ENCODE data around the gene ABHD12.
A peak's percentile ranks its signal among the peaks of the same experiment; 100 is the strongest.
"Not testable (repeated sequence)": the region's sequence is repeated elsewhere in the genome, so short reads cannot be mapped to it uniquely, and the experiment has no call there.

The ABHD12 gene

DNA sequence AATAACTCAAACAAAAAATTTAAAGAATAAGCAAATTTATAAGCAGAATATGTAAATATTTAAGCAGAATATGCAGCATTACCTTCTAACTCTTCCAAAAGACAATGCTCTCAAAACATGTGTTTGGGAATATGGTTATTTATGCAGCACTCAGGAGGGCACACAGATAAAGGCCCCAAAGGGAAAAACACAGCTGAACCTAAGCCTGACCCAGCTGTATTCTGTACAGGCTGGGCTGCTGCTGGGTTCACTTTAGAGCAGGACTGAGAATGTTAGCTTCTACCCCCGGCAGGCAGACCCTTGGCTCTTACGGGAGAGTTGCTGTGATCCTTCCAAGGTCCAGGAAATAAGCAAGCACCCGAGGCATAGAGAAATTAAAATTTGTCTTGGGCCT lies 37.3 kb downstream of the ABHD12 start:
- no peak for DNase-seq

DNA sequence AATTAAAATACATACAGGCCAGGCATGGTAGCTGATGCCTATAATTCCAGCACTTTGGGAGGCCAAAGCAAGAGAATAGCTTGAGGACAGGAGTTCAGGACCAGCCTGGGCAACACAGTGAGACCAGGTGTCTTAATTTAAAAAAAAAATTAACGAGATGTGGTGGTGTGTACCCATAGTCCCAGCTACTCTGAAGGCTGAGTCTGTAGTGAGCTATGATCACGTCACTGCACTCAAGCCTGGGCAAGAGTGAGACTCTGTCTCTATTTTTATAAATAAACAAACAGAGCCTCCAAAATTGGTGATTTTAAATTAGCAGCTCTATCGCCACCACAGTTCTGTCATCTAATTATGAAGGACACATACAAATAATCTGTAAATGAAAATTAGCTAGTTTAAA lies 37.9 kb downstream of the ABHD12 start:
- DNase-seq = no peak

DNA sequence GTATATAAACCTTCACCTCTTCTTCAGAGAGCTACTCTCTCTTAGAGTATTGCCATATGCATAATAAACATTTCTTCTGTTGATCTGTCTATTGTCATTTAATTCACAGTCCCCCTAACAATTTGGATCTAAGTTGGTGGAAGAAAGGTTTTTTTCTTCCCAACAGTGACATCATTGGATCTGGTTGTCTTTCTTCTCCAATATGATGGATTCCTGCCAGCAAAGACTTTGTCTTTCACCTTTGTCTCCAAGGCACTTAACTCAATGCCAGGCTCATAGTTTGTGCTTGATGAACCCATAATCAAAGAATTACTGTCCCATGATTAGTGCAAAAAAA lies 39.6 kb downstream of the ABHD12 start:
- no peak for DNase-seq

DNA sequence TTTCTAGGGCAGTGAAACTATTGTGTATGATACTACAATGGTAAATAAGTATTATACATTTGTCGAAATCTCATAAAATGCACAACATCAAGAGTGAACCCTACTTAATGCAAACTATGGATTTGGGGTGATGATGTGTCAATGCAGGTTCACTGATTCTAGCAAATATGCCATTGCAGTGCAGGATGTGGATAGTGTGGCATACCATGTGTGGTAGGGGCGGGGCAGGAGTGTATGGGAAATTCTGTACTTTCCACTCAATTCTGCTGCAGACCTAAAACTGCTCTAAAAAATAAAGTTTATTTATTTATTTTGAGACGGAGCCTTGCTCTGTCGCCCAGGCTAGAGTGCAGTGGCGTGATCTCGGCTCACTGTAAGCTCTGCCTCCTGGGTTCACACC lies 44.3 kb downstream of the ABHD12 start:
- no peak for DNase-seq

DNA sequence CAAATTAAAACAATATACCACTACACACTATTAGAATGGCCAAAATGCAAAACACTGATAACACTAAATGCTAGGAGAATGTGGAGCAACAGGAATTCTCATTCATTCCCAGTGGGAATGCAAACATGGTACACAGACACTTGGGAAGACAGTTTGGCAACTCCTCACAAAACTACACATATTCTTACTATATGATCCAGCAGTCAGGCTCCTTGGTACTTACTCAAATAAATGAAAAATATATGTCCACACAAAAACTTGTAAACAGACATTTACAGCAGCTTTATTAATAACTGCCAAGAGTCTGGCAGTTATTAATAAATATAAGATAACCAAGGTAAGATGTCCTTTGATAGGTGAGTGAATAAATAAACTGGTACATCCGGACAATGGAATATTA lies 44.9 kb downstream of the ABHD12 start:
- no peak for DNase-seq

DNA sequence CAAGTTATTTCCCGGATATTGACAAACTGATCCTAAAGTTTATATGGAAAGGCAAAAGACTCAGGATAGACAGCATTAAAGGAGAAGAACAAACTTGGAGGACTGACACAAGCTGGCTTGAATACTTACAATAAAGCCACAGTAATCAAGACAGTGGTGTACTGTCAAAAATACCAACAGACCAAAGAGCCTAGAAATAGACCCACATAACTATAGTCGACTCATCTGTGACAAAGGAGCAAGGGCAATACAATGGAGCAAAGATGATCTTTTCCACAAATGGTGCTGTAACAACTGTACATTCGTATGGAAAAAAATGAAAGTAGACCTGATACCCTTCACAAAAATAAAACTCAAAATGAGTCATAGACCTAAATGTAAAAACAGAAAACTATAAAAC lies 46.0 kb downstream of the ABHD12 start:
- no peak for DNase-seq

DNA sequence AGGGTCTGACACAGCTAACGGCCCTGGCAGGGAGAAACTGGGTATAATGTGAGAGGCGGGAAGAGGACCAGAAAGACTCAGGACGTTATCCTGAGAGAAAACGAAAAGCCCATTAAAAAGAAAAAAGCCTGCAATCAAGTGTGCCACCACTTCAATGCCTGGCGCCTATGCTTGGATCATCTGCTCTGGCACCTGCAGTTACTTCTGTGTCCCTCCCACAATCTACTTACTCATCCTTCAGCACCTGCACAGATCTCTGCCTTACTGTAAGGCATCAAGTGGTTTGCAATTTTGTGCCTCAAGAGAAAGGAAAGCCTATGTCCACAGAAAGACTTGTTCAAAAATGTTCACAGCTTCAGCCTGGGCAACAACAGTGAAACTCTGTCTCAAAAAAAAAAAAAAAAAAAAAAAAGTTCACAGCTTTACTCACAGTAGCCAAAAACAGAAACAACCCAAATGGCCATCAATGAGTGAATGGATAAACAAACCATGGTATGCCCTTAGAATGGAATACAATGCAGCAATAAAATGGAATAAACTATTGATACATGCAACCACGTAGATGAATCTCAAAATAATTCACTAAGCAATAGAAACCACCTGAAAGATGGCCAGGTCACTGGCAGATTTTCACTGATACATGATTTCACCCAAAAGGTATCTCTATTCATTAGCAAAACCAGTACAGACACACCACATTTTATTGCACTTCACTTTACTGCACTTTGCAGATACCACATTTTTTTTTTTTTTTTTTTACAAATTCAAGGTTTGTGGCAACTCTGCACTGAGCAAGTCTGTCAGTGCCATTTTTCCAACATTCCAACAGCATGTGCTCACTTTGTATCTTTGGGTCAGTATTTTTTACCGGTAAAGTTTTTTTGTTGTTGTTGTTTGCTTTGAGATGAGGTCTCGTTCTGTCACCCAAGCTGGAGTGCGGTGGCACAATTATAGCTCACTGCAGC lies 48.6 kb downstream of the ABHD12 start:
- no peak for DNase-seq

DNA sequence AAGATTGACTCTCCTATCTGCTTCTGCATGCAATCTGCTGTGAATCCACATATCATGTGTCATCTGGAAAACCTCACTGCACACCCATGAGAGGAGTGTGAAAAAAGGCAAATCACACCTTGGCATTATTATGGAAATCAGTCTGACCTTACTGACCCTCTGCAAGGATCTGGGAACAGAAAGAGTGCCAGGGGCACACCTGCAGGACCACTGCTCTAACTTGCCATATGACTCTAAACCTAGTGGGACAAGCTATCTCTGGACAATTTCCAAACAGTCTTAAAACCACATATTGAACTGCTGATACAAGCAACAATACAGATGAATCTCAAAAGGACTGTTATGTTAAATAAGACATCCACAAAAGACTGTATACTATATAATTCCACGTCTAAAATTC lies 50.3 kb downstream of the ABHD12 start:
- no peak for DNase-seq

DNA sequence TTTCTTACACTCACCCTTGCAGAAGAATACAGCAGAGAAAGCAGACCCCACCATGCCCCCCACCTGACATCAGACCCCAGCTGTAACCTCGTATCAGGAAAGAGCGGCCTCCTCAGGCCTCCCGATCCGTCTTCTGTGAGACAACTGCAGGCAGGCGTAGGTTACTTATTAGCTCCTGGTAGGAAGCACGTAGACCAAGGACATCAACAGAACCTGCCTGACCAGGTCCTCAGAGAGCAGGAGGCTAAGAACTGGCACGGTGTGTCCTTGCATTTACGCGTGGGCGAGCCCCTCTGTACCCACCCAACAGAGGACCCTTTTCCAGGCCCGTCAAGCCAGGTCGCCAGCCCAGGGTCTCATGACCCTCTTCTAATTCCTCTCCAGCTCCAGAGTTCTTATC lies 51.0 kb downstream of the ABHD12 start:
- DNase-seq = no peak

DNA sequence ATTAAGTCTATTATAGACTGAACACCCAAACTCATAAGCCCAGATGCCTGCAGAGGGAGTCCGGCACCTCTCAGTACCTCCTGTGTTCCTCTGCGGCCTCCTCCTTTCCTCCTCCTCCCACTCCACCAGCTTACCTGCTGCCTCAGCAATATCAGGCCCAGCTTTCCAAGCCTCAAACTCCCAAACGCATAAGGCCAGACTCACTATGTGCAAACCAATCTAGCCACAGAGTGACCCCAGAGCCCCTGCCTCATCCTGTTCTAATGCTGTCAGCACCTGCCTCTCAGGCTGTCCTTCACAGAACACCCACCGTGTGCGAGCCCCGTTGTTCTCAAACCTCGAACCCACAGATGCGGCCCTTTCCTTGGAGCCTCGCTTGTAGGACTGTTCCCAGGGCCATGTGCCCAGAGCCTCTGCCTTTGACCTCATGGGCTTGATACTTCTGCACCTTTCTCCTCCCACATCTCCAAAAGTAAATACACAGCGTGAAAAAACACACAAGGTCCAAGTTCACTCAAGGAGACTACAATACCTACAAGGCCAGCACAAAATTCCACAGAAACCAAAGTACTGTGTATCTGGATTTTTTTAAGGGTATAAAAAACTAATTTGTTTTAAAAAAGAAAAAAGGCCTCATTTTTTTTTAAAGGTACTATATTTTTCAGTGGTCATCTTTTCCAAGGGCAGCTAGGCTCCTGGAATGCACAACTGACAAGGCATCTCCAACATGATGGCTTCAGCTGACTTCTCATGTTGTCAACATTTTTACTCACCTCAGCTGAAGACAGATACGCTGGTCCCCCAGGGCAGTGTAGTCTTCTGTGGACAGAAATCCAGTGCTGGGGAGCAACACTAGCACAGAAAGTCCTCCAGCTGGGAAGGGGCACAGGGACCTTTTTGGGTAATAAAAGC lies 52.3 kb downstream of the ABHD12 start:
- no peak for DNase-seq

DNA sequence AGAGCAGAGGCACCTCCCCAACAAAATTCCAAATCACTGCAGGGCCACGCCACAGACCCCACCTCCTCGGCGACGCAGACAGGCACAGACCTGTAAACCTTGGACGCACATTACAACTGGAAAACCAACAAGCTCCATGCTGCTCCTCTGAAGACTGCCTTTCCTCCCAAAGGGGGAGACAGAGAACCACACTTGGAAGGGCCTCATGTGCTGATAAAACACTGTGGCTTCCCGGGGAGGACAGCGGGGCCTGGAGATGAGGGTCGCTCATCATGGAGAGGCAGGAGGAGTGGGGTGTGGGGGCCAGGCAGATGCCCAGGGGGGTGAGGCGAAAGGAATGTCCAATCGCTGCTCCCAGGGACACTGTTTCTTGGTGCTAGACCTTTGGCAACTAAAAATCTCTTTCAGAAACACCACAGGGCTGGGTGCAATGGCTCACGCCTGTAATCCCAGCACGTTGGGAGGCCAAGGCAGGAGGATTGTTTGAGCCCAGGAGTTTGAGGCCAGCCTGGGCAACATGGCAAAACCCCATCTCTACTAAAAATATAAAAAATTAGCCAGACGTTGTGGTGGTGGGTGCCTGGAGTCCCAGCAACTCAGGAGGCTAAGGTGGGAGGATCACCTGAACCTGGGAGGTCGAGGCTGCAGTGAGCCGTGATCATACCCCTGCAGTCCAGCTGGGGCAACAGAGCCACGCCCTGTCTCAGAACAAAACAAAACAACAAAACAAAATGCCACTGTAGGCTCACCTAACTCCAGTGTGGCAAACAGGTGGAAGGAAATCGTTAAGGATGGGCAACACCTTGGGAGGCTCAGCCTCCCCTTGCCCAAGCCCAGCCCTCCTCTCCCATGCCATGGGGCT lies 53.8 kb downstream of the ABHD12 start:
- no peak for DNase-seq

DNA sequence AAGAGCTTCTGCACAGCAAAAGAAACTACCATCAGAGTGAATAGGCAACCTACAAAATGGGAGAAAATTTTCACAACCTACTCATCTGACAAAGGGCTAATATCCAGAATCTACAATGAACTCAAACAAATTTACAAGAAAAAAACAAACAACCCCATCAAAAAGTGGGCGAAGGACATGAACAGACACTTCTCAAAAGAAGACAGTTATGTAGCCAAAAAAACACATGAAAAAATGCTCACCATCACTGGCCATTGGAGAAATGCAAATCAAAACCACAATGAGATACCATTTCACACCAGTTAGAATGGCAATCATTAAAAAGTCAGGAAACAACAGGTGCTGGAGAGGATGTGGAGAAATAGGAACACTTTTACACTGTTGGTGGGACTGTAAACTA lies 55.7 kb downstream of the ABHD12 start:
- not testable (repeated sequence) for DNase-seq

DNA sequence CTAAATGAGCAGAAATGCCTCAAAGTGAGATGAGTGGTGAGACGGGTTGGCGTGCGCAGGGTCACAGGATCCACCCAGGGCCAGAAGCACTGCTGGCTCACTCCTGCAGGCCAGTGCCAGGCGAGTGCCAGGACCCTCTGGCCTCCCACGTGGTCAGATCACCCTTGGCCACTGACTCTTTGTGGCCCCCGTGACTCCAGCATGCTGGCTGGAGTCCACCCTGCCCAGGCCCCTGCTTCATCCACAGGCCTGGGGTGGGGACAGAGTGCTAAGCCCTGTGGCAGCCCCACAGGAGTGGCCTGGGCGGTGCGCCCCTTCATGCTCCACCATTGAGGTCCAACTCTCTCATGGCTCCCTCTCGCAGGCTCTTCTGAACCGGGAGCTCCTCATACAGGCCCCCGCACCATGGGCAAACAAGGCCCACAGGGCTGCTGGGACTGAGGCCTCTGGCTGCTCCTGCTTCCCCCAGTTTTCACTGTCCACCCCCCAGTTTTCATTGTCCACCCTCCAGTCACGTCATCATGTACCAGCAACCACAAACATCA lies 61.6 kb downstream of the ABHD12 start:
- DNase-seq = no peak

DNA sequence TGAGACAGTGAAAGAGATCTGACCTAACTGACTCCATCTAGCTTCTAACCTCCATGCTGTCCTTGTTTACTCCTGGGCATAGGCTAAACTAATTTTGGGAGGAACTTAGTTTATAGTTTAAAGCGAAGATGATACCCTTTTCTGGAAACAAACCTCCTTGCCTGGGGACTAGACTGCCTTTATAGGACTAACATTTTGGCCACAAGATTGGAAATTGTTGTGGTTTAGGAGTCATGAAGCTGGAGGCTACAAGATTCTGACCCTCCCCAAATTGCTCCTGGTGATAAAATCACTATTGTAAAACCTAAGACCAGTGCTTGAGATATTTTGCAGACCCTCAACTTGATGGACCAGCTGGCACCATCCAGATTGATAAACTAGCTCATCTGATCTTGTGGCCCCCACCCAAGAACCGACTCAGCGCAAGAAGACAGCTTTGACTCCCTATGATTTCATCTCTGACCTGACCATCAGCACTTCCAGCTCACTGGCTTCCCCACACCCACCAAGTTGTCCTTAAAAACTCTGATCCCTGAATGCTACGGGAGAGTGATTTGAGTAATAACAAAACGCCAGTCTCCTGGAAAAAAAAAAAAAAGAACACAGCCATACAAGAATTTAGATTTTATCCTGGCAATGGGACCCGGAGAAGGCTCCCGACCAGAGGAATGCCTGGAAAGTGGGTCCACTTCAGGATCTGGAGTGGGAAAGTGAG lies 63.0 kb downstream of the ABHD12 start:
- no peak for DNase-seq

DNA sequence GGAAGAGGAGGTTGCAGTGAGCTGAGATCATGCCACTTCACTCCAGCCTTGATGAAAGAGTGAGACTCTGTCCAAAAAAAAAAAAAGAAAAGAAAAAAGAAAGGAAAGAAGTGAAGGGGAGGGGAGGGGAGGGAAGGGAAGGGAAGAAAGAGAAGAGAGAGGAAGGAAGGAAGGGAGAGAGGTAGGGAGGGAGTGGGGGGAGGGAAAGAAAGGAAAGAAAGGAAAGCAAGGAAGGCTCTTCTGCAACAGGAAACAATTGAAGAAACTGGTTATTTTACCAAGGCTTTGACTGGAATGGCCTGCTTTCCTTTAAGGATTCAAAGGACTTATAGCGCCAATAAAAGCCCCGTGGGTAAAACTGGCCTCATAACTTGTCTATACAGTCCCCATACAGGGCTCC lies 64.6 kb downstream of the ABHD12 start:
- no peak for DNase-seq

DNA sequence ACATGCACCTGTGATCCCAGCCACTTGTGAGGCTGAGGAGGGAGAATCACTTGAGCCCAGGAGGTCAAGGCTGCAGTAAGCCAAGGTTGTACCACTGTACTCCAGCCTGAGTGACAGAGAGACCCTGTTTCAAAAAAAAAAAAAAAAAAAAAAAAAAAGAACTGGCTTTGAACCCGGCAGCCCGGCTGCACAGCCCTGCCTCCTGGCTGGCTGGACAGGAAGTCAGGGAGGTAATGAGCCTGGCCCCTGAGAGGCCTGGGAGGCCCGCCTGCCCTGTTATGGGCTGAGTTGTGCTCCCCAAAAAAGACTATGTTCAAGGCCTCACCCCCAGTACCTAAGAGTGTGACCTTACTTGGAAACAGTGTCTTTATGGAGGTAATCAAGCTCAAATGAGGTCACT lies 65.6 kb downstream of the ABHD12 start:
- DNase-seq = no peak

DNA sequence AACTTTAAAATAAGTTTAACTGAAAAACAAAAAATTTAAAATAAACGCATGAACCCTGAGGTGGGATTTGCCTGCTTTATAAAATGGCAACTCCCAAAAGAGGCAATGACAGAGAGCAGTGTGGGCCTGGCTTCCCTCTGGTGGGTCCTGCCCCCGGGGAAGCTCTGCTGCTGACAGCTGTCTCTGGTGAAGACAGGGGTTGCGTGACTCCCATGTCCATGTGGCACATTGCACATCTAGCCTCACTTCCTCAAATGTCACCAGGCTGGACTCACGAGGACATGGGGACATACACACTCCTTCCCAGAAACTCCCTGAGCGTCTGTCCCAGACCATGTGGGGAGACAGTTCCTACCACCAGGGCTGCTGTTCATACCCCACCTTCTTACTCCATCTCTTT lies 66.2 kb downstream of the ABHD12 start:
- peak; percentile 54 to 63 for DNase-seq

DNA sequence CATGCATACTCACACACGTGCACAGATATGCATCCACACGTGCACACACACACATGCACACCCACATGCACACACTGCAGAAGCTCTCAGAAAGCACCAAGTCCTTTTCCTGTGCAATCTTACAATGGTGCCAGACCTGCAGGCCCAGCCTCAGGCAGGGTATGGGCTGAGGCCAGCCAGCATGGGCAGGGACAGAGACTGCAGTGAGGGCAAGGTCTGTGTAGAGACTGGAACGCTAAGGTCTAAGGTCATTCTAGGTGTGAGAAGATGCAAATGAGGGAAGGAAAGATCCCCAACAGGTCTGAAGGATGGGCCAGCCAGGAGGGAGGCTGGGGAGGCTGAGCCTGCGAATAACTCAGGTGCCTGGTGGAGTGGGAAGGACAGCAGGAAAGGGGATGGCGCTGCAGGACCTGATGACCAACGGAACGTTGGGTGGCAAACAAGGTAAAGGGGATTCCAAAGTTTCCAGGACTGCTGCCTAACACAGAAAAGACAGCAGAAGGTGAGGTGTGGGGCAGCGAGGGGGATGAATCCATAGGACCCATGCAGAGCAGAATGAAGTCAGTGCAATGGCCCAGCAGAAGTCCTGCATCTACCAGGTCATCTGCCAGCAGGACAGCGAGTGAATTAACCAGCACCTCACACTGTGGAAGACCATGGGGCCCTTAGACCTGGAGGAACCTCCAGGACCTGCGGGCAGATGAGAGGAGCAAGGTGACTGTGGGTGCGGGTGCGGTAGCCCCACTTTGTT lies 67.0 kb downstream of the ABHD12 start:
- DNase-seq = no peak

DNA sequence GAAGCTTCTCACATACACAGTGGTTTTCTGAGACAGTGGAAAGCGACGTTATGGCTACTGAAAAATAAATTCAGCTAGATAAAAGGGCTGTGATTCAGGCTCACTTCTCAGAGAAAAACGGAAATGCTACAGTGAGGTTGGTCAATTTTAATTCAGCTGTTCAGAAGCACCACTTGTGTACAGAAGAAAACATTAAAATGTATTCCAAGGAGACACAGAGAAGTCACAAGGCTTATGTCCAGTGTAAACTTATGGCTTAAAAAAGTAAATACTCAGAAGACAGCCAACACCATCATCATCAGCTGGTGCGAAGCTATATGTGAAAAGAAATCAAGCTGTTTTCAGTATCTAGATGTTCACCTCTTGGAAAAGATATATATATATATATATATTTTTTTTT lies 68.6 kb downstream of the ABHD12 start:
- DNase-seq = no peak

DNA sequence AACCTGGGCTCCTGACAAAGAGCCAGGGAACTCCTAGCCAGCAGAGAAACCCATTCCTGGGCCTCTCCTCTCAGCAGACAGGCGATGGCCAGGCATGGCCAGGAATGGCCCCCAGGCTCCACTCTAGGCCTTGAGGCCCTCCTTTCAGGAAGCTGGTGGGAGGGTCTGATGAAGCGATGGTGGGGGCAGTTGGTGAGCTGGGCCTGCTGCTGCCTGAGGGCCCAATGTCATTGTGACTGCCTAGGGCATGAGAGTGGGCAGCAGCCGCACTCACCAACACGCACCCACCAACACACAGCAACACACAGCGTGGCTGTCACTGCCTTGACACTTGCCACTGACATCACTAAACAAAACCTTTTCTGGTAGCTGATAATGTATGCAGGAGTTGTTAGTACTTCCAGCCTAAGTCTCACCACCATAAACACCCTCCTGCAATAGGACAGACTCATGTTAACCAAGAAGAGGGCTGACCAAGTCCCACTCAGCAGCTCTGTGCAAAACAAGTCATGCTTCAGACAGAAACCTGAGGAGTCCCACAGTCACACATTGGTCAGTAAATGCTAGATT lies 69.3 kb downstream of the ABHD12 start:
- DNase-seq = no peak

All from AML-193 (cell line).